Measurements from ENCODE around the gene AFG3L2. TPM values are rescaled to one million over a fixed set of nuclear protein-coding genes. Genes with fewer than 3 reads are reported as not detected.

Gene AFG3L2
- total RNA-seq, 1 experiment from 2014 or later, result 55.1 TPM

DNA sequence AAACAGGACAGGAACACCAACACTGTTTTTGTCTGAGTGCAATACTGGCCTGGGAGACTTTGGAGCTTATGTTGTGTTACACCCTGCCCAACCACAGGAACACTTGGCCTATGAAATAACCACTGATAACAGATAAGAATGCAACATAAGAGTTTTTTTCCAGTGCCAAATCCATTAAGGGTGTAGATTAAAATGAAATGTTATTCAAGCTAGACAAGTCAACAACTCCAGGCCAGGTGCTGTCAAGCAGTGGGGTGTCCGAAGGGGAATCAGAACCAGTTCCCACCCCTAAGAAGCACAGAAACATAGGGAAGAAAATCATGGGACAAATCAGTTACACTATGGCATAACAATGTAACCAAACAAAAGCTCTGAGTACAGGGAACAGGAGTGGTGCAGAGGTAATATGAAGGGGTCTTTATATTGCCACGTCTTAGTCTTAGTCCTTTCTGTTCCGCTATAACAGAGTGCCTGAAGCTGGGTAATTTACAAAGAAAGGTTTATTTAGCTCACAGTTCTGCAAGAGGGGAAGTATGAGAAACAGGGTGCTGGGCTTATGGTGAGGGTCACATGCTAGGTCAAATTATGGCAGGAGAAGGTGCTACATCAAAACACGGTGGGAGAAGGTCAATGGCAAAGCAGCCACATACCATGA is 3.8 kb downstream of the AFG3L2 start:
- no peak for TF ChIP-seq CTCF (IDR thresholded peaks at IDR 0.05; ENCODE audit: unreplicated experiment)
- Mint-ChIP-seq H3K27me3 (ENCODE audit: unreplicated experiment) (no peaks in the 10 kb centered on the region), H3K27ac (ENCODE audit: unreplicated experiment) (no peak overlapping the region), H3K9me3 (ENCODE audit: low read depth, unreplicated experiment) (no peaks in the 10 kb centered on the region), H3K4me1 (ENCODE audit: low read depth, unreplicated experiment) (peaks cover 37% of the 10 kb centered on the region), H3K36me3 (ENCODE audit: insufficient read depth, unreplicated experiment) (peaks cover 62% of the 10 kb centered on the region), H3K4me3 (ENCODE audit: low read depth, unreplicated experiment) (no peak overlapping the region)
- BruUV-seq (replicated peaks), result no TSS peak
- no peak for DNase-seq
- CTCF ChIA-PET, result interaction anchor here (0.6 kb wide), 3 partner anchors 34 to 393 kb away, joined by 3 to 4 read pairs (median 3); no protein-coding TSS in a partner anchor
- intact Hi-C loops (cut with micrococcal nuclease; ENCODE audit: unreplicated experiment), result no loop called here

DNA sequence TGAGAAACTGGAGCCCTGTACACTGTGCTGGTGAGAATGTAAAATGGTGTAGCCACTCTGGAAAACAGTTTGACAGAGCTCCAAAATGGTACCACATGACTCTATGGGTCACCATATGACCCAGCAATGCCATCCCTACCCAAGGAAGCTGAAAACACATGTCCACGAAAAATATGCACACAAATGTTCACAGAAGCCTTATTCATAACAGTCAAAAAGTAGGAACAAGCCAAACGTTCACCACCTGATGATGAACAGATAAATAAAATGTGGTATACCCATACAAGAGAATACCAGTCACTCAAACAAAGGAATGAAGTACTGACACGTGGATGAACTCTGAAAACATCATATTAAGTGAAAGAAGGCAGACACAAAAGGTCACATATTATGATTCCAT is 4.6 kb downstream of the AFG3L2 start:
- Mint-ChIP-seq H3K9me3 (ENCODE audit: low read depth, unreplicated experiment) (no peaks in the 10 kb centered on the region), H3K4me3 (ENCODE audit: low read depth, unreplicated experiment) (no peak overlapping the region), H3K27ac (ENCODE audit: unreplicated experiment) (no peak overlapping the region), H3K36me3 (ENCODE audit: insufficient read depth, unreplicated experiment) (peaks cover 57% of the 10 kb centered on the region), H3K27me3 (ENCODE audit: unreplicated experiment) (no peaks in the 10 kb centered on the region), H3K4me1 (ENCODE audit: low read depth, unreplicated experiment) (peaks cover 31% of the 10 kb centered on the region)
- TF ChIP-seq CTCF (IDR thresholded peaks at IDR 0.05; ENCODE audit: unreplicated experiment), result no peak
- DNase-seq, result no peak
- intact Hi-C loops (cut with micrococcal nuclease; ENCODE audit: unreplicated experiment), result no loop called here
- CTCF ChIA-PET, result interaction anchor here (0.6 kb wide), 1 partner anchor 33 kb away, joined by 4 read pairs; no protein-coding TSS in a partner anchor
- no TSS peak for BruUV-seq (replicated peaks)

DNA sequence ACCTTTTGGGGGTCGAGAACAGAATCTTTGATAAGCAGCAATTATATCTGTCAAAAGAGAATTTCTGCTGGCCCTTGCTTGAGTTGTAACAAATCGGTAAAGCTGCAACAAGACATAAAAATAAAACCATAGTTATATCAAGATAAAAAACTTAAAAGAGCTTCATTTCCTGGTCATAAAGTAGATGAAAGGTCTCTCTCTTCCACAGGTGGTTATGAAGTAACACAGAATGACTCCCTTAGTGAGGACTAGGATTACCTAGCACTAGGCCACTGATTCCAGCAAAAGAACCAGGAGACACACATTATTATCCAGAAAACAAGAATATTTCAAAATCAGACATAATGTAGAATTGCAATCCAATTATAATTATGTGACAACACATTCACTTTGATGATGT is 5.4 kb downstream of the AFG3L2 start:
- DNase-seq, result no peak
- Mint-ChIP-seq H3K4me1 (ENCODE audit: low read depth, unreplicated experiment) (peaks cover 31% of the 10 kb centered on the region), H3K27ac (ENCODE audit: unreplicated experiment) (no peak overlapping the region), H3K9me3 (ENCODE audit: low read depth, unreplicated experiment) (no peaks in the 10 kb centered on the region), H3K36me3 (ENCODE audit: insufficient read depth, unreplicated experiment) (peaks cover 54% of the 10 kb centered on the region), H3K4me3 (ENCODE audit: low read depth, unreplicated experiment) (no peak overlapping the region), H3K27me3 (ENCODE audit: unreplicated experiment) (no peaks in the 10 kb centered on the region)
- no peak for TF ChIP-seq CTCF (IDR thresholded peaks at IDR 0.05; ENCODE audit: unreplicated experiment)
- BruUV-seq (replicated peaks), result no TSS peak
- intact Hi-C loops (cut with micrococcal nuclease; ENCODE audit: unreplicated experiment), result no loop called here
- CTCF ChIA-PET, result no interaction called here

- no TSS peak for BruUV-seq (replicated peaks)
- H3K4me3 Mint-ChIP-seq (ENCODE audit: low read depth, unreplicated experiment), result no peak overlapping the region
- no peaks in the 10 kb centered on the region for H3K9me3 Mint-ChIP-seq (ENCODE audit: low read depth, unreplicated experiment)
- H3K4me1 Mint-ChIP-seq (ENCODE audit: low read depth, unreplicated experiment), result peaks cover 23% of the 10 kb centered on the region
- intact Hi-C loops (cut with micrococcal nuclease; ENCODE audit: unreplicated experiment), result no loop called here
- CTCF ChIA-PET, result interaction anchor here (0.6 kb wide), 1 partner anchor 8 kb away, joined by 5 read pairs; no protein-coding TSS in a partner anchor
- no peak overlapping the region for H3K27ac Mint-ChIP-seq (ENCODE audit: unreplicated experiment)
- DNase-seq, result no peak
- H3K27me3 Mint-ChIP-seq (ENCODE audit: unreplicated experiment), result no peaks in the 10 kb centered on the region
- peaks cover 36% of the 10 kb centered on the region for H3K36me3 Mint-ChIP-seq (ENCODE audit: insufficient read depth, unreplicated experiment)
- TF ChIP-seq CTCF (IDR thresholded peaks at IDR 0.05; ENCODE audit: unreplicated experiment), result no peak
Observed at GRCh38 chr18:12369211-12369610, 7.8 kb downstream of the AFG3L2 start.

All from Calu3 (cell line).